Measurements from ENCODE around the gene ZNF408.
"Not testable (repeated sequence)": the region's sequence is repeated elsewhere in the genome, so short reads cannot be mapped to it uniquely, and the experiment has no call there.

ZNF408 gene

GRCh38 chr11:46698597-46698996 is 2.2 kb upstream of the ZNF408 start:
- DNase-seq: no peak

DNA sequence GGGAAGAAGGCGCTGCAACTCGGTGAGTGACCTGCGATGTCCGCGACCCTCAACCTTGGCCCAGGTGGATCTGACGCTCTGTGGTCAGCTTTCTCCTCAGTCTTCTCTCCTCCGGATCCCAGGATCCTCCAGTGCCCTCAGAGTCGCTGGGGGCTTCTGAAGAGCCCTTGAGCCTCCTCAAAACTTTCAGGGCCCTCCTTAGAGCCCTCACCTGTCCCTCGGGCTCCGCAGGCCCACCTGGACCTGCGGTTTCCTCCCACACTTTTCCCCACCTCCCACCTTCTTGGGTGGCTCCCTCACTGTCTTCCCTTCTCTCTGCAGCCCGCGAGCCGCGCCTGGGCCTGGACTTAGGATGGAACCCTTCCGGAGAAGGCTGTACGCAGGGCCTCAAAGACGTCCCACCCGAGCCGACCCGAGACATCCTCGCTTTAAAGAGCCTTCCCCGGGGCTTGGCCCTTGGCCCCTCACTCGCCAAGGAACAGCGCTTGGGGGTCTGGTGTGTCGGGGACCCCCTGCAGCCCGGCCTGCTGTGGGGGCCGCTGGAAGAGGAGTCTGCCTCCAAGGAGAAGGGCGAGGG is 335 bp downstream of the ZNF408 start:
- no peak for DNase-seq

DNA sequence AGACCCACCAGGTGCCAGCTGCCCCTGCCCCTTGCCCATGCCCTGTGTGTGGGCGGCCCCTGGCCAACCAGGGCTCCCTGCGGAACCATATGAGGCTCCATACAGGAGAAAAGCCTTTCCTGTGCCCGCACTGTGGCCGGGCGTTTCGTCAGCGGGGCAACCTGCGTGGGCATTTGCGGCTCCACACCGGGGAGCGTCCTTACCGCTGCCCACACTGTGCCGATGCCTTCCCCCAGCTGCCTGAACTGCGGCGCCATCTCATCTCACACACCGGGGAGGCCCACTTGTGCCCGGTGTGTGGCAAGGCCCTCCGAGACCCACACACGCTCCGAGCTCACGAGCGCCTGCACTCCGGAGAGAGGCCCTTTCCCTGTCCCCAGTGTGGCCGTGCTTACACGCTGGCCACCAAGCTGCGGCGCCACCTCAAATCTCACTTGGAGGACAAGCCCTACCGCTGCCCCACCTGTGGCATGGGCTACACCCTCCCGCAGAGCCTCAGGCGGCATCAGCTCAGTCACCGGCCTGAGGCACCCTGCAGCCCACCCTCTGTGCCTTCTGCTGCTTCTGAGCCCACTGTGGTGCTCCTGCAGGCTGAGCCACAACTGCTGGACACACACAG is 4.3 kb downstream of the ZNF408 start:
- no peak for DNase-seq

- DNase-seq: no peak
Observed at GRCh38 chr11:46706886-46707285, 6.1 kb downstream of the ZNF408 start.

- DNase-seq: not testable (repeated sequence)
Observed at GRCh38 chr11:46709351-46709750, 8.5 kb downstream of the ZNF408 start.

GRCh38 chr11:46710821-46711269 is 10.0 kb downstream of the ZNF408 start:
- no peak for DNase-seq

- no peak for DNase-seq
Observed at GRCh38 chr11:46711303-46711702, 10.5 kb downstream of the ZNF408 start.

DNA sequence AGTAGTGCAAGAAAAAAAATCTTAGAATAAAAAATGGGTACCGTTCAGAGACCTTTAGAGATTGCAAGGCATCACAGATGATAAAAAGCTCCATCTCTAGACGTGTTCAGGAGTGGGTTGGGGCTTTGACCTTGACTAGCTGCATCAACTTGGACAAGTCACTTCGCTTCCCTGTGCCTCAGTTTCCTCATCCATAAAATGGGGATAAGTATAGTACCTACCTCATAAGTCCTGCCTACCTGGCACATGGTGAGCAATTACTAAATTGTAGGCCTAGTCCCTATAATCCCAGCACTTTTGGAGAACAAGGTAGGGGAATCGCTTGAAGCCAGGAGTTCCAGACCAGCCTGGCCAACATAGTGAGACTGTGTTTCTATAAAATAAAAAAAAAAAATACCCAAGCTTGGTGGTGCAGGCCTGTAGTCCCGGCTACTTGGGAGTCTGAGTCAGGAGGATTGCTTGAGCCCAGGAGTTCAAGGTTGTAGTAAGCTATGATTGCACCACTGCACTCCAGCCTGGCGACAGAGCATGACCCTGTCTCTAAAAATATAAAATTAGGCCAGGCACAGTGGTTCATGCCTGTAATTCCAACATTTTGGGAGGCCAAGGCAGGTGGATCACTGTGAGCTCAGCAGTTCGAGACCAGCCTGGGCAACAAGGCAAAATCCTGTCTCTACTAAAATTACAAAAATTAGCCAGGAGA is 12.2 kb downstream of the ZNF408 start:
- no peak for DNase-seq

DNA sequence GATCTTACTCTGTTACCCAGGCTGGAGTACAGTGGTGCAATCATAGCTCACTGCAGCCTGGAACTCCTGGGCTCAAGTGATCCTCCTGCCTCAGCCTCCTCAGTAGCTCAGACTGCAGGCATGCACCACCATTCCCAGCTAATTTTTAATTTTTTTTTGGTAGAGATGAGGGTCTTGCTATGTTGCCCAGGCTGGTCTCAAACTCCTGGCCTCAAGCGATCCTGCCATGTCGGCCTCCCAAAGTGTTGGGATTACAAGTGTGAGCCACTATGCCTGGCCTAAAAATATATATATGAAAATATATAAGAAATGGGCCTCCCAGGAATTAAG is 17.0 kb downstream of the ZNF408 start:
- DNase-seq: not testable (repeated sequence)

DNA sequence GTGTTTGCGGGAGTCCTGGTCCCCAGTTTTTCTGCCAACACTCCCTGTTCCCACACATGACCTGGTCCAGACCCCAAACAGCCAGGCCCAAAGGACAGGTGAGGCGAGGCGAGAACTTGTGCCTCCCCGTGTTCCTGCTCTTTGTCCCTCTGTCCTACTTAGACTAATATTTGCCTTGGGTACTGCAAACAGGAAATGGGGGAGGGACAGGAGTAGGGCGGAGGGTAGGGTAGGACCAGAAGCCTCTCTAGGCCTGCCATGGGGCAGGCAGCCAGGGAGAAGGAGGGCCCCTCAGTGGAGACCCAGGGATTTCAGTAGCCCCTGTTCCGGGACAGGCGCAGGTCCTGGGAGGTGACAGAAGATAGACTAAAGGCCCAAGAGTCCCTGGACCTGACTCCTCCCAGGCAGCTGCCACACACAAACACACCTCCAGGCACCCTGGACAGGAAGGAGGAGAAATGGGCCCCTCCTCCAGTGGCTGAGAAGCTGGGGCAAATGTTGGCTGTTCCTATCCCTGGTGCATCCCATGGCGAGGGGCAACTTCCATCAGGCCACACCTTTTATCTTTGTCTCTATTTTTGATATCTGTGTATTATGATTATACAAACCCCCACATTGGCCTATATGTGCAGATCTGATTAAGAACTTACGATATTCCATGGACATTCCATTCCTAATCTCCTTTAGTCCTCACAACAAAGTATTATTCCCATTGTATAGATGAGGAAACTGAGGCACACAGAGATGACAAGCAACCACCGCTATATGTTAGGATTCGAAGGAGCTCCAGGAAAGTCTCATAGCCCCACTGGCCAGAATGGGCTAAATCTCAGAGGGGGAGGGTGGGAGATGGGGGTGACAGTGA is 17.6 kb downstream of the ZNF408 start:
- DNase-seq: no peak

GRCh38 chr11:46719048-46719542 is 18.3 kb downstream of the ZNF408 start, which contains the start of gene F2:
Gene F2 (plus strand): TSS chr11:46719213. CDS start chr11:46719236, 23 bp downstream.
- no peak for DNase-seq

DNA sequence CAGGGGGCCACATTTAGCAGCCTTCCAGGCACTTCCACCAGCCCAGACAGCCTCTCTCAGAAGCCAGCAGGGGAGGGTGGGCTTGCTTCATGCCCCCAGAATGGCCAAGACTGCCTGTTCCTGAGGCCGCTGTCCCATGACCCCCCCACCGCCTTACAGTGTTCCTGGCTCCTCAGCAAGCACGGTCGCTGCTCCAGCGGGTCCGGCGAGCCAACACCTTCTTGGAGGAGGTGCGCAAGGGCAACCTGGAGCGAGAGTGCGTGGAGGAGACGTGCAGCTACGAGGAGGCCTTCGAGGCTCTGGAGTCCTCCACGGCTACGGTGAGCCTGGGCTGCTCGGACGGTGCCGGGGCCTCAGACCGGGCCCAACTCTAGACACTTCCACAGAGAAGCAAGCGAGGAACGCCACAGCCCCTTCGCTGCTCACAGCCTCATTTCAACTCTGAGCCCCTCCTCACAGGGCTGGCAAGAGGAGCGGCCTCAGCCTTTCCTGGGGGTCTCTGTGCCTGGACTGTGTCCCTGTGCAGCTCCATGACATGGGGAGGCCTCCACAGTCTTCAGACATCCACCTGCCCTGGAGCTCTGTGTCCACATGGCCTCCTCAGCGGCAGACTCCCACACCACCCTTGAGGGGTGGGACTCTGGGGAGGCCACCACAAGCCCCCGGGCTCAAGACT is 18.9 kb downstream of the ZNF408 start:
- DNase-seq: no peak

- no peak for DNase-seq
Observed at GRCh38 chr11:46721286-46721685, 20.5 kb downstream of the ZNF408 start.

GRCh38 chr11:46722566-46723358 is 21.9 kb downstream of the ZNF408 start:
- no peak for DNase-seq

DNA sequence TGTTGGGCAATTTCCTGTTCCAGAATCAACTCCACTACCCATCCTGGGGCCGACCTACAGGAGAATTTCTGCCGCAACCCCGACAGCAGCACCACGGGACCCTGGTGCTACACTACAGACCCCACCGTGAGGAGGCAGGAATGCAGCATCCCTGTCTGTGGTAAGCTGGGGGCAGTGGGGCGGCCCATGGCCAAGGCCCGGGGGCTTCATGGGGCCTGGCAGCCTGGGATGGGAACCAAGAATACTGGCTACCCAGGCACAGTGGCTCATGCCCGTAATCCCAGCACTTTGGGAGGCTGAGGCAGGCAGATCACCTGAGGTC is 22.5 kb downstream of the ZNF408 start:
- DNase-seq: no peak

DNA sequence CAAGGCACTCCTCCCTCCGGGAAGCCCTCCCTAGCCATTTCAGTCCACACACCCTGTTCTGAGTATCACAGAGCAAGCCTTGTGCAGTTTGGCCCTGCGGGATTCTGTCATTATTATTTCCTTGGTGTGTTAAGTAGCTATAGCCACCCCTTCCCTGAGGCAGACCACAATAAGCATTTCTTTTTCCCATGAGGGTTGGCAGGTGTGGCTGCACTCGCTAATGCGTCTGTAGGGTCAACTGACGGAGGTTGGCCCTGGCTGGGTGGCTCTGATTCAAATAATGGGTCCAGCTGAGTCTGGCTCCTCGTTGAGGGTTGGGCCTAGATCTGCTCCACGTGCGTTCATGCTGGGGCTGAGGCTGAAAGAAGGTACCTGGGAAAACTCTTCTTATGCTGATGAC is 23.3 kb downstream of the ZNF408 start:
- no peak for DNase-seq

GRCh38 chr11:46725338-46726205 is 24.7 kb downstream of the ZNF408 start:
- DNase-seq: no peak

GRCh38 chr11:46726206-46726862 is 25.5 kb downstream of the ZNF408 start:
- no peak for DNase-seq

- no peak for DNase-seq
Observed at GRCh38 chr11:46727952-46728658, 27.3 kb downstream of the ZNF408 start.

DNA sequence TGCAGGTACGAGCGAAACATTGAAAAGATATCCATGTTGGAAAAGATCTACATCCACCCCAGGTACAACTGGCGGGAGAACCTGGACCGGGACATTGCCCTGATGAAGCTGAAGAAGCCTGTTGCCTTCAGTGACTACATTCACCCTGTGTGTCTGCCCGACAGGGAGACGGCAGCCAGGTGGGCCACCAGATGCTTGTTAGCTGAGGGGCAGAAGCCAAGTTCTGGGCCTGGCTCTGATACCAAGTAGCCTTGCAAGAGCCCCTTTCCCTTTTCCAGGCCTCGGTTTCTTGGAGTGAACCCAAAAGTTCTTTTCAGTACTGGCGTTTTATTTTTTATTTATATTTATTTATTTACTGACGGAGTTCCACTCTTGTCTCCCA is 27.8 kb downstream of the ZNF408 start:
- DNase-seq: no peak
